ENCODE results near the gene DCAF5. TPM values are rescaled to one million over a fixed set of nuclear protein-coding genes. Genes with fewer than 3 reads are reported as not detected.

The DCAF5 gene
- total RNA-seq, 4 donors from 2014 or later, result 31.8 to 60.0 (median 38.5) TPM

DNA sequence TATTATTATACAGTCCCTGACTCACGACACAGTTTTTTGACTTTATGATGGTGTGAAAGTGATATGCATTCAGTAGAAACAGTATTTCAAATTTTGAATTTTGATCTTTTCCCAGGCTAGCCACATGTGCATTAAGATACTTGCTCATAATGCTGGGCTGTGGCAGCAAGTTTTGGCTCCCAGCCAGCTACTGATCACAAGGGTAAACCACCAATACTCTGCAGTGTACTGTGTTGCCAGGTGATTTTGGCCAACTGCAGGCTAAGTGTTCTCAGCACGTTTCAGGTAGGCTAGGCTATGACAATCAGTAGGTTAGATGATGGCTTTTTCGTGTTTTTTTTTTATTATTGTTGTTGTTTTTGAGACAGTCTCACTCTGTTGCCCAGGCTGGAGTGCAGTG is 104.5 kb downstream of the DCAF5 start:
- intact Hi-C loops (cut with DNase I; ENCODE audit: low total_unique reads), result no loop called here
- no peak for TF ChIP-seq POLR2A (IDR thresholded peaks at IDR 0.05)
- no peak for TF ChIP-seq CTCF (IDR thresholded peaks at IDR 0.05)

GRCh38 chr14:69047255-69047654 is 105.7 kb downstream of the DCAF5 start:
- TF ChIP-seq POLR2A (IDR thresholded peaks at IDR 0.05) (no peak), CTCF (IDR thresholded peaks at IDR 0.05) (no peak)
- 87 to 94% methylated on average over 1 of the region's 1 CpG for WGBS, 2 donors
- intact Hi-C loops (cut with DNase I; ENCODE audit: low total_unique reads), result no loop called here
- no peak overlapping the region for H3K4me3 ChIP-seq (ENCODE audit: low read depth, poor library complexity, severe bottlenecking)
- no peak for DNase-seq (ENCODE audit: low spot score in 2 of 2)

More for the DNA sequence above, 104.5 kb downstream of the DCAF5 start:
- no peak overlapping the region for H3K4me3 ChIP-seq (ENCODE audit: low read depth, poor library complexity, severe bottlenecking)
- 68 to 77% methylated on average over 3 of the region's 3 CpGs for WGBS, 2 donors
- DNase-seq (ENCODE audit: low spot score in 2 of 2), result no peak

DNA sequence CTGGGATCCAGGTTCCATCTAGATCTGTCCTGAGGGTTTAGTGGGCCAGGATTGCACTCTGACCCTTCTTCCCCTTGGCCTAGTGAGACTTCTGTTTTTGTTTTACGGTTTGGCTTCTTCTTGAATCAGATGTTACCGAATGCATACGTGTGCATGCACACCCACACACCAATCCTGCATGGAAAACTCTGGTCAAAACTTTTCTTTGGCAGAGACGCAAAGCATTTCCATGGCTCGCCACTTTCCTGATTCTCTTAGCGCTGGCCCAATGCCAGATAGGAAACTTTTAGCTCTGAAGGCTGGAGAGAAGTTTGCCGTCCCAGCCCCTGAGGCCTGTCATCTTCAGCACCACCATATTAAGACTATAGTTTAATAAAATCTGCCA is 106.5 kb downstream of the DCAF5 start:
- no peak for DNase-seq (ENCODE audit: low spot score in 2 of 2)
- intact Hi-C loops (cut with DNase I; ENCODE audit: low total_unique reads), result no loop called here
- H3K4me3 ChIP-seq (ENCODE audit: low read depth, poor library complexity, severe bottlenecking), result no peak overlapping the region
- WGBS, 2 donors, result 16 to 35% methylated on average over 7 of the region's 7 CpGs
- no peak for TF ChIP-seq CTCF (IDR thresholded peaks at IDR 0.05)
- TF ChIP-seq POLR2A (IDR thresholded peaks at IDR 0.05), result no peak

- DNase-seq (ENCODE audit: low spot score in 2 of 2), result no peak
- H3K4me3 ChIP-seq (ENCODE audit: low read depth, poor library complexity, severe bottlenecking), result no peak overlapping the region
- TF ChIP-seq POLR2A (IDR thresholded peaks at IDR 0.05), result no peak
- TF ChIP-seq CTCF (IDR thresholded peaks at IDR 0.05), result no peak
- 27 to 32% methylated on average over 7 of the region's 7 CpGs for WGBS, 2 donors
- intact Hi-C loops (cut with DNase I; ENCODE audit: low total_unique reads), result no loop called here
Measured at GRCh38 chr14:69045857-69046475, 107.0 kb downstream of the DCAF5 start.

- no peak overlapping the region for H3K4me3 ChIP-seq (ENCODE audit: low read depth, poor library complexity, severe bottlenecking)
- intact Hi-C loops (cut with DNase I; ENCODE audit: low total_unique reads), result no loop called here
Measured at GRCh38 chr14:69044965-69045555, 107.9 kb downstream of the DCAF5 start.

More at GRCh38 chr14:69044965-69045555, 107.9 kb downstream of the DCAF5 start:
- WGBS, 2 donors, result 59 to 73% methylated on average over 6 of the region's 6 CpGs
- no peak for DNase-seq (ENCODE audit: low spot score in 2 of 2)
- no peak for TF ChIP-seq CTCF (IDR thresholded peaks at IDR 0.05)
- no peak for TF ChIP-seq POLR2A (IDR thresholded peaks at IDR 0.05)
